ENCODE measurements around the gene IL15RA.
"Not testable (repeated sequence)": the region's sequence is repeated elsewhere in the genome, so short reads cannot be mapped to it uniquely, and the experiment has no call there.

Gene IL15RA

GRCh38 chr10:5915451-5915850 is 61.9 kb downstream of the IL15RA start:
- H3K36me3 ChIP-seq (ENCODE audit: low read depth): peaks cover 65% of the 10 kb centered on the region
- H3K4me3 ChIP-seq (ENCODE audit: severe bottlenecking): no peak overlapping the region
- H3K4me1 ChIP-seq (ENCODE audit: insufficient read depth, poor library complexity, severe bottlenecking): no peaks in the 10 kb centered on the region
- TF ChIP-seq, protein P1, sequence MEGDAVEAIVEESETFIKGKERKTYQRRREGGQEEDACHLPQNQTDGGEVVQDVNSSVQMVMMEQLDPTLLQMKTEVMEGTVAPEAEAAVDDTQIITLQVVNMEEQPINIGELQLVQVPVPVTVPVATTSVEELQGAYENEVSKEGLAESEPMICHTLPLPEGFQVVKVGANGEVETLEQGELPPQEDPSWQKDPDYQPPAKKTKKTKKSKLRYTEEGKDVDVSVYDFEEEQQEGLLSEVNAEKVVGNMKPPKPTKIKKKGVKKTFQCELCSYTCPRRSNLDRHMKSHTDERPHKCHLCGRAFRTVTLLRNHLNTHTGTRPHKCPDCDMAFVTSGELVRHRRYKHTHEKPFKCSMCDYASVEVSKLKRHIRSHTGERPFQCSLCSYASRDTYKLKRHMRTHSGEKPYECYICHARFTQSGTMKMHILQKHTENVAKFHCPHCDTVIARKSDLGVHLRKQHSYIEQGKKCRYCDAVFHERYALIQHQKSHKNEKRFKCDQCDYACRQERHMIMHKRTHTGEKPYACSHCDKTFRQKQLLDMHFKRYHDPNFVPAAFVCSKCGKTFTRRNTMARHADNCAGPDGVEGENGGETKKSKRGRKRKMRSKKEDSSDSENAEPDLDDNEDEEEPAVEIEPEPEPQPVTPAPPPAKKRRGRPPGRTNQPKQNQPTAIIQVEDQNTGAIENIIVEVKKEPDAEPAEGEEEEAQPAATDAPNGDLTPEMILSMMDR (IDR thresholded peaks at IDR 0.05; ENCODE audit: poor library complexity, severe bottlenecking): no peak
- H3K27me3 ChIP-seq (ENCODE audit: insufficient read depth, poor library complexity, severe bottlenecking): no peaks in the 10 kb centered on the region
- H3K27ac ChIP-seq (ENCODE audit: poor library complexity, severe bottlenecking): no peak overlapping the region
- DNase-seq (ENCODE audit: low spot score): no peak
- H3K9me3 ChIP-seq (ENCODE audit: severe bottlenecking): no peaks in the 10 kb centered on the region
- no peak for ATAC-seq (ENCODE audit: low read depth)

GRCh38 chr10:5913736-5914135 is 63.6 kb downstream of the IL15RA start:
- TF ChIP-seq, protein P1 (IDR thresholded peaks at IDR 0.05; ENCODE audit: poor library complexity, severe bottlenecking): no peak
- no peak for ATAC-seq (ENCODE audit: low read depth)
- H3K4me3 ChIP-seq (ENCODE audit: severe bottlenecking): no peak overlapping the region
- H3K9me3 ChIP-seq (ENCODE audit: severe bottlenecking): no peaks in the 10 kb centered on the region
- H3K27me3 ChIP-seq (ENCODE audit: insufficient read depth, poor library complexity, severe bottlenecking): no peaks in the 10 kb centered on the region
- H3K4me1 ChIP-seq (ENCODE audit: insufficient read depth, poor library complexity, severe bottlenecking): no peaks in the 10 kb centered on the region
- no peak overlapping the region for H3K27ac ChIP-seq (ENCODE audit: poor library complexity, severe bottlenecking)
- DNase-seq (ENCODE audit: low spot score): no peak
- H3K36me3 ChIP-seq (ENCODE audit: low read depth): peaks cover 65% of the 10 kb centered on the region

DNA sequence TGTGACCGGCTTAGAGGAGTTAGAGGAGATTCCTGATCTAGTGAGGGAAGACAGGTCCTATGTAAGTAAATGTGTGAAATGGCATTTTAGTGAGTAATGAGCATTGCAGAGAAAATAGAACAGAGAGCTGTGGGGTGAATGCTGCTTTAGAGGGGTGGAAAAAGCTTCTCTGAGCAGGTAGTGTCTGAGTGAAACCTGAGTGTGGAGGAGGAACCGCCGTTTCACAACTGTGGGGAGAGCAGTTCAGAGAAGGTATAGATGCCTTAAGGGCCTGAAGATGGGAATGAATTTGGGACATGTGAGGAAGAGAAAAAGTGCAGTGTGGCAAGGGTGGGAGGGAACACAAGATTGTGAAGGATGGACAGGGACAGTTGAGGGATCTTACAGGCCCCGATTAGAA is 65.7 kb downstream of the IL15RA start:
- ATAC-seq (ENCODE audit: low read depth) (no peak), DNase-seq (ENCODE audit: low spot score) (no peak)
- Histone ChIP-seq H3K4me1 (ENCODE audit: insufficient read depth, poor library complexity, severe bottlenecking) (no peaks in the 10 kb centered on the region), H3K4me3 (ENCODE audit: severe bottlenecking) (no peak overlapping the region), H3K27me3 (ENCODE audit: insufficient read depth, poor library complexity, severe bottlenecking) (no peaks in the 10 kb centered on the region), H3K27ac (ENCODE audit: poor library complexity, severe bottlenecking) (no peak overlapping the region), H3K36me3 (ENCODE audit: low read depth) (peaks cover 52% of the 10 kb centered on the region), H3K9me3 (ENCODE audit: severe bottlenecking) (no peaks in the 10 kb centered on the region)
- TF ChIP-seq, protein P1 (IDR thresholded peaks at IDR 0.05; ENCODE audit: poor library complexity, severe bottlenecking): no peak

- Histone ChIP-seq H3K27ac (ENCODE audit: poor library complexity, severe bottlenecking) (no peak overlapping the region), H3K4me3 (ENCODE audit: severe bottlenecking) (no peak overlapping the region), H3K4me1 (ENCODE audit: insufficient read depth, poor library complexity, severe bottlenecking) (no peaks in the 10 kb centered on the region), H3K36me3 (ENCODE audit: low read depth) (peaks cover 47% of the 10 kb centered on the region), H3K27me3 (ENCODE audit: insufficient read depth, poor library complexity, severe bottlenecking) (no peaks in the 10 kb centered on the region), H3K9me3 (ENCODE audit: severe bottlenecking) (no peaks in the 10 kb centered on the region)
- no peak for ATAC-seq (ENCODE audit: low read depth)
- DNase-seq (ENCODE audit: low spot score): no peak
- TF ChIP-seq, protein P1 (IDR thresholded peaks at IDR 0.05; ENCODE audit: poor library complexity, severe bottlenecking): no peak
Observed at GRCh38 chr10:5910323-5911100, 66.8 kb downstream of the IL15RA start.

GRCh38 chr10:5908676-5909075 is 68.7 kb downstream of the IL15RA start:
- ATAC-seq (ENCODE audit: low read depth); H3K4me3 ChIP-seq (ENCODE audit: severe bottlenecking); H3K9me3 ChIP-seq (ENCODE audit: severe bottlenecking); H3K27me3 ChIP-seq (ENCODE audit: insufficient read depth, poor library complexity, severe bottlenecking); DNase-seq (ENCODE audit: low spot score); H3K4me1 ChIP-seq (ENCODE audit: insufficient read depth, poor library complexity, severe bottlenecking); H3K27ac ChIP-seq (ENCODE audit: poor library complexity, severe bottlenecking): not testable (repeated sequence)
- peaks cover 40% of the 10 kb centered on the region for H3K36me3 ChIP-seq (ENCODE audit: low read depth)
